Neutrophil (primary cell): ENCODE measurements around the gene PRR7.

ENCODE experiments used
- H3K27ac ChIP-seq: fragments of 200-600 bp; sonication (generic); 2 replicates; pipeline ENCODE4 v1.5.1; 2016; ENCODE audit warnings: mild to moderate bottlenecking, moderate library complexity
- H3K27me3 ChIP-seq: fragments of 200-600 bp; sonication (generic); 2 replicates; pipeline ENCODE4 v1.6.0; 2016; ENCODE audit warnings: mild to moderate bottlenecking
- H3K36me3 ChIP-seq: fragments of 200-600 bp; sonication (generic); 2 replicates; pipeline ENCODE4 v1.5.1; 2017
- H3K4me1 ChIP-seq, 2 experiments: fragments of 200-600 bp in 1 of 2; sonication (generic) in 1 of 2; 1 replicate in 1 of 2; 2 replicates in 1 of 2; pipeline versions ENCODE4 v1.5.1 to v1.6.1; 2013 to 2016; ENCODE audit warnings: low read depth in 1 of 2, low read length in 1 of 2, mild to moderate bottlenecking in 1 of 2, moderate library complexity in 1 of 2; ENCODE audit not compliant: control insufficient read depth in 1 of 2, insufficient read depth in 1 of 2
- H3K4me3 ChIP-seq, 2 experiments: fragments of 200-600 bp in 1 of 2; sonication (generic) in 1 of 2; 1 replicate in 1 of 2; 2 replicates in 1 of 2; pipeline ENCODE4 v1.5.1; 2013 to 2016; ENCODE audit warnings: low read depth in 1 of 2, low read length in 1 of 2, mild to moderate bottlenecking in 1 of 2, moderate library complexity in 1 of 2
- H3K9me3 ChIP-seq: fragments of 200-600 bp; sonication (generic); 2 replicates; pipeline ENCODE4 v1.5.1; 2016
- TF ChIP-seq, protein P1 (sequence below): fragments of 200-600 bp; sonication (generic); IDR thresholded peaks from 2 replicates; pipeline ENCODE4 v1.5.1; 2016; ENCODE audit warnings: antibody characterized with exemption

PRR7 gene

DNA sequence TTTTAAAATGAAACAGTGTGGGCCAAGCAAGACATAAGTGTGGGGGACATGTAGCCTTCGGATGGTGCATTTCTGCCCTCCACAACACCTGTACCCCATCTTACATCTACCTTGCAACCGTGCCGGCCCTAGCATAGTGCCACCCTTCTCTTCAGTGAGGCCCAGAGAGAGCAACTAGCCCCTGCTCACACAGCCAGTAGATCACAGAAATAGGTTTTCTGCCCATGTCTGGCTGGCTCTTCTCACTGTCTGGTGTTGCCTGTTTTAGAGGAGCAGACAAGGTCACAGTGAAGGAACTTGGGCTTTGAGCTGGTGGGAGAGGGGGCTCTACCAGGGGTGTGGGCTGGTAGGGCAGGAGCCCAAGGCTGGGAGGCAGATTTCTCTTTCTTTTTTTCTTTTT, 39.6 kb downstream of the PRR7 start:
- H3K36me3 ChIP-seq, result peaks cover 99% of the 10 kb centered on the region
- H3K27me3 ChIP-seq, result no peaks in the 10 kb centered on the region
- H3K9me3 ChIP-seq, result no peaks in the 10 kb centered on the region
- H3K4me3 ChIP-seq, result no peak overlapping the region
- no peak overlapping the region for H3K27ac ChIP-seq
- peaks cover 7 to 8% of the 10 kb centered on the region in 2 experiments for H3K4me1 ChIP-seq
- TF ChIP-seq, protein P1, sequence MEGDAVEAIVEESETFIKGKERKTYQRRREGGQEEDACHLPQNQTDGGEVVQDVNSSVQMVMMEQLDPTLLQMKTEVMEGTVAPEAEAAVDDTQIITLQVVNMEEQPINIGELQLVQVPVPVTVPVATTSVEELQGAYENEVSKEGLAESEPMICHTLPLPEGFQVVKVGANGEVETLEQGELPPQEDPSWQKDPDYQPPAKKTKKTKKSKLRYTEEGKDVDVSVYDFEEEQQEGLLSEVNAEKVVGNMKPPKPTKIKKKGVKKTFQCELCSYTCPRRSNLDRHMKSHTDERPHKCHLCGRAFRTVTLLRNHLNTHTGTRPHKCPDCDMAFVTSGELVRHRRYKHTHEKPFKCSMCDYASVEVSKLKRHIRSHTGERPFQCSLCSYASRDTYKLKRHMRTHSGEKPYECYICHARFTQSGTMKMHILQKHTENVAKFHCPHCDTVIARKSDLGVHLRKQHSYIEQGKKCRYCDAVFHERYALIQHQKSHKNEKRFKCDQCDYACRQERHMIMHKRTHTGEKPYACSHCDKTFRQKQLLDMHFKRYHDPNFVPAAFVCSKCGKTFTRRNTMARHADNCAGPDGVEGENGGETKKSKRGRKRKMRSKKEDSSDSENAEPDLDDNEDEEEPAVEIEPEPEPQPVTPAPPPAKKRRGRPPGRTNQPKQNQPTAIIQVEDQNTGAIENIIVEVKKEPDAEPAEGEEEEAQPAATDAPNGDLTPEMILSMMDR, result no peak

DNA sequence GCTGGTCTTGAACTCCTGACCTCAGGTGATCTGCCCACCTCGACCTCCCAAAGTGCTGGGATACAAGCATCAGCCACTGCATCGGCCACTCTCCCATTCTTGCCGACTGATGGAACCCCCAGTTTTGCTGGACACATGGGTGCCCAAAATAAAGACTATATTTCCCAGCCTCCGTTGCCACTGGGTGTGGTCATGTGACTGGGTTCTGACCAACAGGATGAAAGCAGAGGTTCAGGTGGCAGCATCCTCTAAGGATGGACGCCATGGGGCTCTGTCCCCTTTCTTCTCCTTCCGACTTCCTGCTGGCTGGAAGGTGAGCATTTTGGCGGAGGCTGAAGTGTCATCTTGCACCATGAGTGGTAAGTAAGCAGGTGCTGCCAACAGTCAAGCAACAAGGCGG, 40.5 kb downstream of the PRR7 start:
- TF ChIP-seq, protein P1, result no peak
- no peak overlapping the region for H3K27ac ChIP-seq
- H3K9me3 ChIP-seq, result no peaks in the 10 kb centered on the region
- peaks cover 11 to 16% of the 10 kb centered on the region in 2 experiments for H3K4me1 ChIP-seq
- H3K4me3 ChIP-seq, result no peak overlapping the region
- H3K27me3 ChIP-seq, result no peaks in the 10 kb centered on the region
- H3K36me3 ChIP-seq, result peaks cover 99% of the 10 kb centered on the region

DNA sequence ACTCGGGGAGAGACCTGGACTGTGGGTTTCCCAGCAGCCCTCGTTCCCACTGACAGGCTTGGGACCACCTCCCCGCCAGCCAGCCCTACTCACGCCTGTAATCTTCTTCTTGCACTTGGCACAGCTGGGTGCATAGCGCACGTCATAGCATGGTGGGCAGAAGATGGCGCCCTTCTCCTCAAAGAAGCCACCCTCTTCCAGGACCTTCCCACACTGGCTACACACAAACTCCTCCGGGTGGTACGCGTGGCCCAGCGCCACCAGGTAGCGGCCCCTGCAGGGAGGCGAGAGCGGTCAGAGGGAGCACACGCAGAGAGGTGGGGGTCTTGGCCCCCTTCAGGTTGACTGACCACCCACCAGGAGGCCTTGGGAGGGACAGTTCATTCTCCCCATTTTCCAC, 41.4 kb downstream of the PRR7 start:
- no peaks in the 10 kb centered on the region for H3K27me3 ChIP-seq
- peaks cover 100% of the 10 kb centered on the region for H3K36me3 ChIP-seq
- H3K9me3 ChIP-seq, result no peaks in the 10 kb centered on the region
- H3K4me1 ChIP-seq, result peaks cover 20 to 25% of the 10 kb centered on the region in 2 experiments
- TF ChIP-seq, protein P1, result peak; percentile 13
- H3K27ac ChIP-seq, result no peak overlapping the region
- H3K4me3 ChIP-seq, result no peak overlapping the region

DNA sequence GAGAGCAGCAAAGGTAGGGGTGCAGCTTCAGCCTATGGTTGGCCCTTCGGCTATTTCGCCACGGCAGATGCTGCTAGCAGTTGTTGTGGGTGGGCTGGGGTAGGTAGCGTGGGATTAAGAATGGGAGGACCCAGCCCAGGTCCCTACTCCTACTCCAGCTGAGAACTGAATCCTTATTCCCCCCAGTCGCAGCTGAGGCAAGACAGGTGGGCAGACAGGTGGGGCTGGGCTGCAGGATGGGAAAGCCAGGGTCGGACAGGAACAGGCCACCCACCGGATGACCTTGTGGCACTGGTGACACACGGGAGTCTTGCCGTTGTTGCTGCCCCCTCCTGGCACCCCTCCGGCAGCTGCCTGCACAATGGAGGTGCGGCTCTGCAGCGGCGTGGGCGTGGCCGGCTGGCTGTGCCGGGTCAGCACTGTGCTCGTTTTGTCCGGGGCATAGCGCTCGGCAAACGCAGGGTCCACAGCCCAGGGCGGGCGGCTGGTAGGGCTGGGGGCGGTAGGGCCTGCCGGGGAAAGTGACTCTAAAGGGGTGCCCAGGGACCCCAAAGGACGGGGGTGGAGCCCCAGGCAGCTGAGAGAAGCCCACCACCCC, 42.6 kb downstream of the PRR7 start:
- Histone ChIP-seq H3K9me3 (no peaks in the 10 kb centered on the region), H3K36me3 (peaks cover 98% of the 10 kb centered on the region), H3K27ac (peak overlapping the region; percentile 99), H3K27me3 (no peaks in the 10 kb centered on the region), H3K4me1 (peaks cover 32 to 37% of the 10 kb centered on the region in 2 experiments), H3K4me3 (no peak overlapping the region)
- TF ChIP-seq, protein P1, result no peak

DNA sequence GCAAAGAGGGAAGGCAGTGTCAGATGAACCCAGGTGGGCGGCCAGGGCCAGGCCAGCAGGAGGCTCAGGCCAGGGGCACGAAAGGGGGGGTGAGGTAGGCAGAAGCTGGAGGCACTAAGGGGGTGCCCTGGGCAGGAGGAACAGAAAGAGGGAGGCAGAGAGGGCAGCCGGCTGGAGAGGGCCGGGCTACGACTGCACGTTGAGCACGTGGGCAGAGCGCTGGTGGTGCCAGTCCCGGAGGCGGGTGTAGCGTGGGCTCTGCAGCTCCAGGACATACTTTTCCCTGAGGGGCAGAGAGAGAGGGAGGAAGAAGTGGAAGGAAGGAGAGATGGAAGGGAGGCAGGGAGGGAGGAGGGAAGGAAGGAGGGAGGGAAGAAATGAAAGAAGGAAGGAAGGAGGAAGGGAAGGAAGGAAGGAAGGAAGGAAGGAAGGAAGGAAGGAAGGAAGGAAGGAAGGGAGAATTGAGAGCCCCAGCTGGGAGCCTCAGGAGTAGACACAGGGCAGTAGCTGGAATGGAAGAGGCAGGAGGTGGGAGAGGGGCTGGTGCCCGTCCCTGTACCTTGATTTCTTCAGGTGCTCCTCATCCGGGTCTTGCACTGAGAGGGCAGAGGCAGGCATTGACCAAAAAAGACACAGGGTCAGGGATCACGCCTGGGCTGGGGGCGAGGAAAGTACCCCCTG, 43.8 kb downstream of the PRR7 start:
- Histone ChIP-seq H3K9me3 (no peaks in the 10 kb centered on the region), H3K27me3 (no peaks in the 10 kb centered on the region), H3K4me1 (peaks cover 43 to 49% of the 10 kb centered on the region in 2 experiments), H3K27ac (peak overlapping the region; percentile 99), H3K4me3 (no peak overlapping the region), H3K36me3 (peaks cover 97% of the 10 kb centered on the region)
- TF ChIP-seq, protein P1, result no peak
